ENCODE data around the gene RHOXF1.
"Not testable (repeated sequence)": the region's sequence is repeated elsewhere in the genome, so short reads cannot be mapped to it uniquely, and the experiment has no call there.

The RHOXF1 gene

GRCh38 chrX:120077590-120077989, 38.1 kb downstream of the RHOXF1 start, which contains the start of gene RHOXF2B:
RHOXF2B (minus strand) TSS chrX:120077690; CDS start chrX:120077552, 138 bp downstream.
- TF ChIP-seq CTCF (IDR thresholded peaks at IDR 0.05), result not testable (repeated sequence)
